WTC11 (cell line): ENCODE data around the gene SLF1. TPM values are rescaled to one million over a fixed set of nuclear protein-coding genes. Genes with fewer than 3 reads are reported as not detected.

Experiments used
- ATAC-seq: fragments of 200-7000 bp; cut with Tn5 transposase; 2 replicates; pipeline ENCODE4 v1.10.0; 2021; ENCODE audit warnings: mild to moderate bottlenecking, moderate library complexity
- CTCF ChIA-PET: fragments of 300-600 bp; sonication (Branson Sonifier 250); formaldehyde crosslinking; loops from one replicate; lab custom pipeline; 2021; ENCODE audit warnings: antibody characterized with exemption; lab: Charles Lee
- POLR2A ChIA-PET: fragments of 350-600 bp; sonication (Branson Sonifier 250); formaldehyde crosslinking; loops from one replicate; lab custom pipeline; 2021; ENCODE audit warnings: antibody characterized with exemption; lab: Charles Lee
- DNase-seq: peaks from one replicate; pipeline ENCODE4 v3.0.0; 2021; ENCODE audit warnings: low spot score
- H3K27ac Mint-ChIP-seq: 2 replicates; pipeline ENCODE4 v1.8.0; 2021; ENCODE audit warnings: mixed read lengths
- H3K27me3 Mint-ChIP-seq: 2 replicates; pipeline ENCODE4 v1.8.0; 2021; ENCODE audit warnings: low read depth, mild to moderate bottlenecking, moderate library complexity, mixed read lengths
- H3K36me3 Mint-ChIP-seq: 2 replicates; pipeline ENCODE4 v1.8.0; 2021; ENCODE audit warnings: mixed read lengths
- H3K4me1 Mint-ChIP-seq: 2 replicates; pipeline ENCODE4 v1.8.0; 2022; ENCODE audit warnings: mixed read lengths
- H3K4me3 Mint-ChIP-seq: 2 replicates; pipeline ENCODE4 v1.8.0; 2021; ENCODE audit warnings: mild to moderate bottlenecking, moderate library complexity, mixed read lengths
- H3K9me3 Mint-ChIP-seq: 2 replicates; pipeline ENCODE4 v1.8.0; 2021; ENCODE audit warnings: mixed read lengths
- AR ChIP-seq: fragments of 250-450 bp; sonication (Bioruptor Pico); IDR thresholded peaks from 2 replicates; pipeline ENCODE4 v1.9.0; 2021; ENCODE audit warnings: mild to moderate bottlenecking
- CBFB ChIP-seq: sonication (generic); formaldehyde crosslinking; IDR thresholded peaks from 2 replicates; pipeline ENCODE4 v1.8.1; 2022; ENCODE audit warnings: mild to moderate bottlenecking, low read depth, missing genetic modification reagents
- ELF4 ChIP-seq: sonication (generic); formaldehyde crosslinking; IDR thresholded peaks from 2 replicates; pipeline ENCODE4 v1.8.1; 2022; ENCODE audit warnings: low read depth, mild to moderate bottlenecking, moderate library complexity, missing genetic modification reagents
- IRF2 ChIP-seq: sonication (generic); formaldehyde crosslinking; IDR thresholded peaks from 2 replicates; pipeline ENCODE4 v1.8.0; 2022; ENCODE audit warnings: low read depth, missing genetic modification reagents, borderline replicate concordance
- JAZF1 ChIP-seq: fragments of 250-450 bp; sonication (Bioruptor Pico); IDR thresholded peaks from 2 replicates; pipeline ENCODE4 v1.9.0; 2021; ENCODE audit warnings: moderate library complexity, mild to moderate bottlenecking, inconsistent platforms
- JUN ChIP-seq: sonication (generic); formaldehyde crosslinking; IDR thresholded peaks from 2 replicates; pipeline ENCODE4 v1.8.0; 2023; ENCODE audit warnings: mild to moderate bottlenecking, missing genetic modification reagents
- MYBL2 ChIP-seq: sonication (generic); formaldehyde crosslinking; IDR thresholded peaks from 2 replicates; pipeline ENCODE4 v1.8.1; 2023; ENCODE audit warnings: mild to moderate bottlenecking, moderate library complexity, missing genetic modification reagents
- OVOL2 ChIP-seq: fragments of 250-450 bp; sonication (Bioruptor Pico); IDR thresholded peaks from 2 replicates; pipeline ENCODE4 v1.9.0; 2021; ENCODE audit warnings: mild to moderate bottlenecking, borderline replicate concordance
- SMAD4 ChIP-seq: sonication (generic); formaldehyde crosslinking; IDR thresholded peaks from 2 replicates; pipeline ENCODE4 v1.8.0; 2022; ENCODE audit warnings: mild to moderate bottlenecking, missing genetic modification reagents
- TEAD4 ChIP-seq: sonication (generic); formaldehyde crosslinking; IDR thresholded peaks from 2 replicates; pipeline ENCODE4 v1.8.0; 2022; ENCODE audit warnings: mild to moderate bottlenecking, missing genetic modification reagents
- TP53 ChIP-seq: sonication (generic); formaldehyde crosslinking; IDR thresholded peaks from 2 replicates; pipeline ENCODE4 v1.8.1; 2023; ENCODE audit warnings: mild to moderate bottlenecking, missing genetic modification reagents
- ZBTB21 ChIP-seq: sonication (generic); formaldehyde crosslinking; IDR thresholded peaks from 2 replicates; pipeline ENCODE4 v1.8.1; 2023; ENCODE audit warnings: mild to moderate bottlenecking, missing genetic modification reagents, borderline replicate concordance
- ZNF219 ChIP-seq: sonication (generic); formaldehyde crosslinking; IDR thresholded peaks from 2 replicates; pipeline ENCODE4 v1.8.0; 2023; ENCODE audit warnings: missing genetic modification reagents, mild to moderate bottlenecking, borderline replicate concordance
- ZNF263 ChIP-seq: sonication (generic); formaldehyde crosslinking; IDR thresholded peaks from 2 replicates; pipeline ENCODE4 v1.8.1; 2022; ENCODE audit warnings: low read depth, mild to moderate bottlenecking, moderate library complexity, missing genetic modification reagents
- ZNF317 ChIP-seq: sonication (generic); formaldehyde crosslinking; IDR thresholded peaks from 2 replicates; pipeline ENCODE4 v1.8.1; 2023; ENCODE audit warnings: low read depth, mild to moderate bottlenecking, moderate library complexity, missing genetic modification reagents, borderline replicate concordance
- total RNA-seq: library from RNA; stranded (reverse); gene quantifications from 3 replicates; pipeline ENCODE4 v1.2.3, GENCODE V29; 2021
- TF ChIP-seq, protein P1 (sequence below): fragments of 250-450 bp; sonication (Bioruptor Pico); conservative IDR thresholded peaks from 2 replicates; pipeline ENCODE4 v1.9.0; 2021; ENCODE audit warnings: mild to moderate bottlenecking
- TF ChIP-seq, protein P2 (sequence below): sonication (generic); formaldehyde crosslinking; IDR thresholded peaks from 2 replicates; pipeline ENCODE4 v1.8.0; 2022; ENCODE audit warnings: mild to moderate bottlenecking, missing genetic modification reagents
- TF ChIP-seq, protein P3 (sequence below): sonication (generic); formaldehyde crosslinking; IDR thresholded peaks from 2 replicates; pipeline ENCODE4 v1.8.0; 2022; ENCODE audit warnings: mild to moderate bottlenecking, missing genetic modification reagents
- TF ChIP-seq, protein P4 (sequence below): sonication (generic); formaldehyde crosslinking; IDR thresholded peaks from 2 replicates; pipeline ENCODE4 v1.8.1; 2023; ENCODE audit warnings: mild to moderate bottlenecking, missing genetic modification reagents, moderate library complexity
- TF ChIP-seq, protein P5 (sequence below): sonication (generic); formaldehyde crosslinking; IDR thresholded peaks from 2 replicates; pipeline ENCODE4 v1.8.1; 2022; ENCODE audit warnings: low read depth, mild to moderate bottlenecking, moderate library complexity, missing genetic modification reagents, borderline replicate concordance

Gene SLF1
- total RNA-seq, 1 experiment from 2014 or later = 15.7 TPM

DNA sequence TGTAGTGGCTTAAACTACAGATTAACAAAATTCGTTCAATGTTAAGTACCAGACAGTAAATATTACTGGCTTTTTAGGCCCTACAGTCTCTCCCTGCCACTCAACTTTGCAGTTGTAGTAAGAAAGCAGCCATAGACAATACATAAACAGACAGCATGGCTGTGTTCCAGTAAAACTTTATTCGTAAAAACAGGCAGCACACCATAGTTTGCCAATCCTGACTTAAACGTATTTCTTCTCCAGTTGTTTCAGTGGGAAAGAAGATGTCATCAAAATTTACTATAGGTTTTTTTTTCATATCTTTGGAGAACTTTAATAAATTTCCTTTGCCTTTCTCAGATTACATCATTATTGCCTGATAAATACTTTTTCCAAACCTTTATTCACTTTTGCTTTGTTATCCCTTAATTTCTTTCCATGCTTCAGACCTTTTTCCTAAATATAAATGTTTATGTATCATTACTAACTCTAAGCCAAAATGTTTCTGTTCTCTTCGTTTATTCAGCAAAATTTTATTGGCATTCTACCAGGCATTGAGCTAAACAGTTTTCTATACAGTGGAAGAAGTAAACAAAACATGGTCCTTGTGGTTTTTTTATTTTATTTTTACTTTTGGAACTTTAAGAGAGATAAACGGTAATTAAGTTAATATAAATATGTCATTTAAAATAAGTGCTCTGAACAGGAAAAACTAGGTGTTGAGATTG lies 64.5 kb downstream of the SLF1 start (continued):
- TF ChIP-seq, protein P1, sequence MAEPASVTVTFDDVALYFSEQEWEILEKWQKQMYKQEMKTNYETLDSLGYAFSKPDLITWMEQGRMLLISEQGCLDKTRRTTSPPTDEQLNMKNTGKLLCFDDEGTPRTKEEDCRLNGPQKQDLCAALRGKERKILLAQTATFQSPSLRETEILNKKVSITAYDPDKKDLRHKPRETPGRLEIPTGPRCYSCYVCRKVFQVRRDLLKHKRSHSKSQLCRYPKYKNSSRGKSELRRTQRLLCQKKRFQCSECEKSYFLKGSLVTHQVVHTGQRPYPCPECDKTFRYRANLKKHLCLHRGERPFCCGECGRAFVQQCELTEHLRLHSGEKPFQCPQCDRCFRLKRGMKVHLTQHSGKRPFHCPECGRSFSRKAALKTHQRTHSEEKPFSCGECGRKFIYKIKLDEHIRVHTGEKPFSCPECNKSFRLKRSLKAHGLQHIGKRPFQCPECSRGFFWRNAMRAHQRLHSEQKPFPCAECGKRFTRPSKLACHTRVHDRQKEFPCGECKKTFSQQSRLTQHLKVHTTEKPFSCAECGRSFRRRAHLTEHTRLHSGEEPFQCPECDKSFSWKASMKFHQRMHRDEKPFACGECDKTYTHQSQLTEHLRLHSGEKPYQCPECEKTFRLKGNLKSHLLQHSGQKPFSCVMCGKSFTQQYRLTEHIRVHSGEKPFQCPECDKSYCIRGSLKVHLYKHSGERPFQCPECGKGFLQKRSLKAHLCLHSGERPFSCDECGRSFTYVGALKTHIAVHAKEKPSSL (CRISPR knock-in tag) = no peak
- TF ChIP-seq, protein P2, sequence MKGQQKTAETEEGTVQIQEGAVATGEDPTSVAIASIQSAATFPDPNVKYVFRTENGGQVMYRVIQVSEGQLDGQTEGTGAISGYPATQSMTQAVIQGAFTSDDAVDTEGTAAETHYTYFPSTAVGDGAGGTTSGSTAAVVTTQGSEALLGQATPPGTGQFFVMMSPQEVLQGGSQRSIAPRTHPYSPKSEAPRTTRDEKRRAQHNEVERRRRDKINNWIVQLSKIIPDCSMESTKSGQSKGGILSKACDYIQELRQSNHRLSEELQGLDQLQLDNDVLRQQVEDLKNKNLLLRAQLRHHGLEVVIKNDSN (CRISPR knock-in tag) = no peak
- TF ChIP-seq JAZF1 (CRISPR knock-in tag) (no peak), ELF4 (CRISPR knock-in tag) (no peak), ZNF263 (CRISPR knock-in tag) (no peak), TP53 (CRISPR knock-in tag) (no peak)
- TF ChIP-seq, protein P3, sequence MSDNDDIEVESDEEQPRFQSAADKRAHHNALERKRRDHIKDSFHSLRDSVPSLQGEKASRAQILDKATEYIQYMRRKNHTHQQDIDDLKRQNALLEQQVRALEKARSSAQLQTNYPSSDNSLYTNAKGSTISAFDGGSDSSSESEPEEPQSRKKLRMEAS (CRISPR knock-in tag) = no peak

GRCh38 chr5:94689908-94690307 lies 71.4 kb downstream of the SLF1 start:
- DNase-seq = no peak
- no peaks in the 10 kb centered on the region for H3K9me3 Mint-ChIP-seq
- TF ChIP-seq ZNF219 (no peak), TEAD4 (no peak), SMAD4 (CRISPR knock-in tag) (no peak), JUN (CRISPR knock-in tag) (no peak)
- TF ChIP-seq, protein P2 (CRISPR knock-in tag) = no peak
- TF ChIP-seq, protein P4, sequence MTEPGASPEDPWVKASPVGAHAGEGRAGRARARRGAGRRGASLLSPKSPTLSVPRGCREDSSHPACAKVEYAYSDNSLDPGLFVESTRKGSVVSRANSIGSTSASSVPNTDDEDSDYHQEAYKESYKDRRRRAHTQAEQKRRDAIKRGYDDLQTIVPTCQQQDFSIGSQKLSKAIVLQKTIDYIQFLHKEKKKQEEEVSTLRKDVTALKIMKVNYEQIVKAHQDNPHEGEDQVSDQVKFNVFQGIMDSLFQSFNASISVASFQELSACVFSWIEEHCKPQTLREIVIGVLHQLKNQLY (CRISPR knock-in tag) = no peak
- no peak for ATAC-seq
- no peak overlapping the region for H3K4me3 Mint-ChIP-seq
- no peaks in the 10 kb centered on the region for H3K27me3 Mint-ChIP-seq
- peaks cover 15% of the 10 kb centered on the region for H3K36me3 Mint-ChIP-seq
- H3K4me1 Mint-ChIP-seq = peaks cover 18% of the 10 kb centered on the region
- peak overlapping the region; percentile 30; the same call in 1 of the 2 replicates for H3K27ac Mint-ChIP-seq
- ChIA-PET POLR2A (interaction anchor here (0.5 kb wide), 1 partner anchor 80 kb away, joined by 3 read pairs; no protein-coding TSS in a partner anchor), CTCF (interaction anchor here (1.2 kb wide), 1 partner anchor 48 kb away, joined by 3 read pairs; no protein-coding TSS in a partner anchor)

DNA sequence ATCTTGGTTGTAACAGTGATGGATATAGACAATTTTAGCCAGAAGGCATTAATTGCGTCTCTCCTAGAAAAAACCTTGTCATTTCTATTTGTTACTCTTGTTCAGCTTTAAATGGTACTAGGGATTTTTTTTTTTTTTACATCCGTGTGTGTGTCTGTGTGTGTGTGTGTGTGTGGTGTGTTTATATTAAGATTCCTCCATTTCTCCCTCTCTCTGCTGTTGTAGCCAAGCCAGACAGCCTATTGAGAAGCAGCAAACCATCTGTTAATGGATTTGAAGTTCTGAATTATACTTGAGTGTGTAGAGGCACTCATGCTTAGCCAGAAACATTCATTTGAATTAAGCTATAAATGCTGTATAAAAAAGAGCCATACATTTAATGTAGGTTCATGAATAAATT lies 72.3 kb downstream of the SLF1 start:
- ATAC-seq = no peak
- no peak for DNase-seq
- H3K4me1 Mint-ChIP-seq = peaks cover 18% of the 10 kb centered on the region
- H3K27ac Mint-ChIP-seq = no peak overlapping the region
- H3K9me3 Mint-ChIP-seq = no peaks in the 10 kb centered on the region
- TF ChIP-seq, protein P3 (CRISPR knock-in tag) = no peak
- TF ChIP-seq, protein P5, sequence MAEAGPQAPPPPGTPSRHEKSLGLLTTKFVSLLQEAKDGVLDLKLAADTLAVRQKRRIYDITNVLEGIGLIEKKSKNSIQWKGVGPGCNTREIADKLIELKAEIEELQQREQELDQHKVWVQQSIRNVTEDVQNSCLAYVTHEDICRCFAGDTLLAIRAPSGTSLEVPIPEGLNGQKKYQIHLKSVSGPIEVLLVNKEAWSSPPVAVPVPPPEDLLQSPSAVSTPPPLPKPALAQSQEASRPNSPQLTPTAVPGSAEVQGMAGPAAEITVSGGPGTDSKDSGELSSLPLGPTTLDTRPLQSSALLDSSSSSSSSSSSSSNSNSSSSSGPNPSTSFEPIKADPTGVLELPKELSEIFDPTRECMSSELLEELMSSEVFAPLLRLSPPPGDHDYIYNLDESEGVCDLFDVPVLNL (CRISPR knock-in tag) = no peak
- no peak for TF ChIP-seq MYBL2
- TF ChIP-seq ZNF317 (CRISPR knock-in tag) = no peak
- no peak for TF ChIP-seq IRF2
- TF ChIP-seq OVOL2 (CRISPR knock-in tag) = no peak
- TF ChIP-seq AR (CRISPR knock-in tag) = no peak
- TF ChIP-seq CBFB = no peak
- TF ChIP-seq ZBTB21 (CRISPR knock-in tag) = no peak
- TF ChIP-seq, all 79 proteins: peak for 0
- Mint-ChIP-seq H3K4me3 (no peak overlapping the region), H3K36me3 (peaks cover 15% of the 10 kb centered on the region), H3K27me3 (no peaks in the 10 kb centered on the region)
- POLR2A ChIA-PET = interaction anchor here (0.6 kb wide), 1 partner anchor 37 kb away, joined by 4 read pairs; no protein-coding TSS in a partner anchor
- CTCF ChIA-PET = interaction anchor here (0.6 kb wide), 1 partner anchor 56 kb away, joined by 4 read pairs; no protein-coding TSS in a partner anchor
